GM21723 (cell line): Measurements from ENCODE around the gene INPP4B.
"Not testable (repeated sequence)": the region's sequence is repeated elsewhere in the genome, so short reads cannot be mapped to it uniquely, and the experiment has no call there.

Experiments
- ATAC-seq: cut with Tn5 transposase; IDR thresholded peaks from one replicate; pipeline ENCODE4 v1.9.1; 2021; ENCODE audit warnings: mild to moderate bottlenecking, moderate library complexity; ENCODE audit not compliant: unreplicated experiment

The INPP4B gene

DNA sequence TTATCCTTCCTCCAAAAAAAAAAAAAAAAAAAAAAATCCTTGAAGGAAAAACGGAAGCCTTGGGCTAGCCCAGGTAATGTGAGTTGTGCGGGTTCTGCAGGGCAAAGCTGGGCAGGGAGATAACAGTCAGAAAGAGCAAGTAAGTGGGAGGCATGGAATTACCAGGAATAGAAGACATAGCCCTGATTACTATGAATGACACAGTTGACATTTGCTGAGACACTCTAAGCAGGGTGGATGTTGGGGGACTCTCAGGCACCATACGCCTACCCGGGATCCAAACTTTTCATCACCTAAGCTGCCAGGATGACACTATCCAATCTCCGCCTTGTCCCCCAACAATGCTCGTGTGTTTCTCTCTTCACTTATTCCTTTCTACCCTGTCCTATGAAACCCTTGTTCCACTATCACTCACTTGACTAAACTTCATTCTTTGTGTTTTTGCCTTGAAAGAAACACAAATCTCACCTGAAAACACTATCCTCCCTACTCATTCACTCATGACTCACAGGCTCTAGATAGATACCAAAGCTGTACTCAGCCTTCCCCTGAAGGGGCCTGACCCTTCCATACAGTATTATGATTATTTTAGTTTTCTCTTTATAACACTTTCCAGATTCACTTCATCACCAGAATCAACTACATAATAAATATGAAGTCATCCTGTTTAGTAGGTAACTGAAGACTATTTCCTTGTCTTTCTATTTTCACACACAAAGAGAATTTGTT, 158.4 kb downstream of the INPP4B start:
- no peak for ATAC-seq

DNA sequence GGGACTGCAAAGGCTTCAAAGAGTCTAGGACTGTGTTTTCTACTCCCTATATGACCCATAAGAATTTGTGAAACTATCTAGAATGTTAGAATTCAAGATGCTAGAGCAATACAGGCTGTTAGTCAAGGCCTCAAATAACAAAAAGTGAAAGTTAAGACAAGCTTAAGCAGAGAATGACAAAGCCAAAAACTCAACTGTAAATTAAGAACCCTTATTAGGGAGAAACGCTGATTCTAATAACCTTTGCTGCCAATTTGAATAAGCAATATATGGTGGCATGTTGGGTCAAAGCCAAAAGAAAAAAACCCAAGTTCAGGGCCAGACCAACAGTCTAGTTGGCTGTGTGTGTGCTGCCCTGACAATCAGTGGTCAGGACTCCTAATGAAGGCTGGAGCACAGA, 160.0 kb downstream of the INPP4B start:
- ATAC-seq = no peak

DNA sequence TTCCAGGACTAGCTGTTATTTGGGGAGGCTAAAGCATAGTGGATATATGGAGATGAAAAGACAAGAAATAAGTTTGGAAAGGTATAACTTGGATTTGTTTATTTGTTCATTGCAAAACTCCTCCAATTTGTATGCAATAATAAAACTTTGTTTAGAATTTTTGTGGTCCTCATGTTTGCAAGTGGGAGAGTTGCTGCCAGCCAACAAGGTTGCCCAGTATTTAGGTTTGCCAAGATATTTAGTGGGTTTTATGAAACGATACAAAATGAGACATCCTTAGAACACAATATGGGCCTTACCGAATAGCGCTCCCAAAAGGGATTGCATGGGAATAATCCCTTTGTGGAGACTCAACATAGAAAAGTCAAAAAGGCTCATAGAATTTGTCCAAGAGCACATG, 162.1 kb downstream of the INPP4B start:
- ATAC-seq = no peak

DNA sequence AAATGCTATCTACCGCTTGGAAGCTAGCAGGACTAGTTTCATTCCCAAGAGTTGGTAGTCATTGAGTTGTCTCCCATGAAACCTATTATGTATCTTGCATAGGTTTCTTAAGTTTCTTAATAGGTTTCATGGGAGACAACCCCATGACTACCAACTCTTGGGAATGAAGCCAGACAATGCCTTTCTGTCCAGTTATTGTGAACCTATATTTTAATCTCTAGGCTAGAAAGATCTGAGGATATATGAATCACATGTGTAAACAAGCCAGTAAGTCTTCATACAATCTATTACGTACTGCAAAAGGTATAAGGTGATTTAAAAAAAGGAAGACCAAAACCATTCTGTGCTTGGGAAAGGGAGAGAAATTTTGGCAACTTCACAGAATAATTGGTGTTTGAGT, 162.6 kb downstream of the INPP4B start:
- ATAC-seq = no peak

DNA sequence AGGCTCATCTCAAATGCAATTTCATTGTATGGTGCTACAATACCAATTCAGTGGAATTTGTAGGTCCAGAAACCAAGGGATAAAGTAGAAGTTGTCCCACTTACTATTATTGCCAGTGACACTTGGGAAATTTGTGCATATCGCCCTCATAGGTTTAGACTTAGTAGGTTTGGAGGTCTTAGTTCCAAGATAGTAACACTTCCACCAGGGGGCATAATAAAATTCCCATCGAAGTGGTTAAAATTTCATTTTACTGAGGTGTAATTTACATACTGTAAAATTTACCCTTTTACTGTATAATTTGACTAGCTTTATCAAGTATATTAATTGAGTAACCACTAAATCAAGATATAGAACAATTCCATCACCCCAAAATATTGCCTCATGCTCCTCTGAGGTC, 174.6 kb downstream of the INPP4B start:
- no peak for ATAC-seq

DNA sequence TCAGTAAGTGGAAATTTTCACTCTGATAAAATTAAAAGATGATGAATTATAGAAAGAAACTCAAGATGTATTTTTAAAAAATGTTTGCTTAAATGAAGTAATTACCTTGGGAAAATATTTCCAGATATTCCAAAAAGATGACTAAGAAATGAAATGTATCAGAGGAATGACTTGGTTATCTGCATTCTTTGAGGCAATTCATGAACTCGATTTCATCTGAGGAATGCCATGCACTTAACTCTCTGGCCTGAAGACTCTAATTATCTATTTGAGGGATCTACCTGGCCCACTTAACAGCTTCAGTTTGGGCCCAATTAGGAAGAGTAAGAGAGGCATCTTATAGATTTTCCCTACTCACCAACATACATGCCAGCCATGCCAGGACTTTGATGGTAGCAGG, 182.3 kb downstream of the INPP4B start:
- ATAC-seq = no peak

DNA sequence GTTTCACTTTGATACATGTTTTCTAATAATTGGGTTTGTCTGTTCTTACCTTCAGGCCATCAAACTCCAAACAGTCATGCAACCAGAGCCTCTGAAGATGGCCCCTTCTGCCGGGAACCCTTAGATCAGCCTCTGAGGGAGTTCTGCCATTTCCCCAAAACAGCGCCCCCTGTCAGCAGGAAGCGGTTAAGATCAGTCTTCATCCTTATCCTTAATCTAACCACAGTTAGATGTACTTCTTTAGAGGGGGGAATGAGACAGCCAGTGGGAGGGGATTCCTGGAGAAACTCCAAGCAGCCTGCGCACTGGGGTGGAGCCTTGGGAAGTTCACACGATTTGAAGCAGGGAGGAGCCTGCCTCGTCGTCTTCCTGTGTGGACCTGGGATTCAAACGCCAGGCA, 185.4 kb downstream of the INPP4B start:
- ATAC-seq = no peak

DNA sequence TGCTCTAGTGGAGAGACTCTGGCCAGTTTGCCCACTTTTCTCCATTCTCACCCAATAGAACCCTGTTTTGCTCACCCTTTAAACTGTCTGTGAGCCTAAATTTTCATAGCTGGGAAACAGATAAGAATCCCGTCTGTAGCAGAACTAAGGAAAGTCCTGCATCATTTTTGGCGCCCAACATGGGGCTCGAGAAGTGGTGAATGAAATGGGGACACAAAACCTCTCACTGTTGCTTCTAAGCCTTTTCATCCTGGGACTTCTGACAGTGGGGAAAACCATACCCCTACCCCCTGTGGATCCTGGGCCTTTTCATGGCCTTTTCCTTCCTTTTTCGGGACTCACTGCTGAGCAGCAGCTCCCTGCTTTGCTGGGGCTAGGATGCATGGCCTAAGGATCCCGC, 189.9 kb downstream of the INPP4B start:
- no peak for ATAC-seq

DNA sequence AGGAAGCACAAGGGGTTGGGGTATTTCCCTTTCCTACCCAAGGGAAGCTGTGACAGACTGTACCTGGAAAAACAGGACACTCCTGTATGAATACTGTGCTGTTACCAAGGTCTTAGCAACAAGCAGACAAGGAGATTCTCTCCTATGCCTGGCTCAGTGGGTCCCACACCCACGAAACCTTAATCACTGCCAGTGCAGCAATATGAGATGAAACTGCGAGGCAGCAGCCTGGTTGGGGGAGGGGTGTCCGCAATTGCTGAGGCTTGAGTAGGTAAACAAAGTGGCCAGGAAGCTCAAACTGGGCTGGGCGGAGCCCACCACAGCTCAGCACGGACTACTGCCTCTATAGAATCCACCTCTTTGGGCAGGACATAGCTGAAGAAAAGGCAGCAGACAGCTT, 197.7 kb downstream of the INPP4B start:
- no peak for ATAC-seq

DNA sequence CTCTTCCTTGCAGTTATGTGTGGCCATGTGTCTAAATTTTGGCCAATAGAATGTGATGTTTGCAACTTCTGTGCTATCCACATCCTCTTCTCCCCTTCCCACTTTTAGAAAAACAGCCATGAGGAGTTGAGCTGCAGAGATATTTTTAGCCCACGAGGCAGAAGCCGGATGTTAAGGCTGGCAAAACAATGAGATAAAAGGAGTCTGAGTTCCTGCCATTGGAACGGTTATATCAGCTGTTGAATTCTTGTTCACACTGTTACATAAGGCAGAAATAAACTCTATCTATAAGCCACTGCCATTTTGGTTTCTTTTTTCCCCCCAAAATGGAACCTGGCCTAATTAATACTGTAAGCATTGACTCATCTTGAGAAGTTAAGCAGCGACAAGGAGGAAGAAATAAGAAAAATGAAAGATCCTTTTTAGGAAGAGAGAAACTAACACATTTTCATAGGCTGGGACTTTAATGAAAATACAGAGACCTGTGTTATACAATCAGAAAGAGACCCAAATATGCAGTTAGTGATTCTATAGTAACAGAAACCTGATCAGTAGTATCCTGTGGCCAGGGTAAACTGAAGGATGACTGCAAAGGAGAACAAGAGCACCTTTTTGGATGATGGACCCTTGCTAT, 200.5 kb downstream of the INPP4B start:
- no peak for ATAC-seq

DNA sequence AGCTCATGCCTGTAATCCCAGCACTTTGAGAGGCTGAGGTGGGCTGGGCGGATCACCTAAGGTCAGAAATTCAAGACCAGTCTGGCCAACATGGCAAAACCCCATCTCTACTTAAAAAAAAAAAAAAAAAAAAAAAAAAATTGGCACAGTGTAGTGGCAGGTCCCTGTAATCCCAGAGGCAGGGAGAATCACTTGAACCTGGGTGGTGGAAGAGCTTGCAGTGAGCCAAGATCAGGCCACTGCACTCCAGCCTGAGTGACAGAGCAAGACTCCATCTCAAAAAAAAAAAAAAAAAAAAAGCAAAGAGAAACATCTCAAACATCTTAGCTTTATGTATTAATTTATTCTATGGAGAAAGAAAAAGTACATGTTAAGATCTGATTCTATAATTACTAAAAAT, 201.5 kb downstream of the INPP4B start:
- ATAC-seq = not testable (repeated sequence)

DNA sequence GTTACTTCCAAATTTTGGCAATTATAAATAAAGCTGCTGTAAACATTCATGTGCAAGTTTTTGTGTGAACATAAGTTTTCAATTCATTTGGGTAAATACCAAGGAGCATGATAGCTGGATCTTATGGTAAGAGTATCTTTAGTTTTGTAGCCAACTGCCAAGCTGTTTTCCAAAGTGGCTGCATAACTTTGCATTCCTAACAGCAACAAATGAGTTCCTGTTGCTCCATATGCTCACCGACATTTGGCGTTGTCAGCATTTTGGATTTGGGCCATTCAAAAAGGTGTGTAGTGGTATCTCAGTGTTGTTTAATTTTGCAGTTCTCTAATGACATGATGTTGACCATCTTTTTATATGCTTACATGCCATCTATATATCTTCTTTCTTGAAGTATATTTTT, 208.5 kb downstream of the INPP4B start:
- no peak for ATAC-seq

DNA sequence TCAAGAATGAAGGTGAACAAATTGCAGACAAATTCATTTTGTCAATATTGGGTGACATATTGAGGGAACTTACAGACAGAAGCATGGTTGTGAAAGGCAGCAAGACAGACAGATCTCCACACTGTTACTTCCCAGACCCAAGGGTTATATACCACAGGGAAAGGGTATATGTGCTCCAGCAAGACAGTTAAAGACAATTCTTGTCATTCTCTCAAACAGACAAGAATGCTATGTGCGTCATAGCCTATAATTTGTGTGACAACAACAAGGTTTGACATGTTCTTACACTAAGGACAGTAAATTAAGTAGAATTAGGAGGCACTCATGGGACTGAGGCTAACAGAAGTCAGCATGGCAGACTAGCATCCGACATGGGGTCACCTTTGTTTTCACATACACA, 214.3 kb downstream of the INPP4B start:
- ATAC-seq = no peak

DNA sequence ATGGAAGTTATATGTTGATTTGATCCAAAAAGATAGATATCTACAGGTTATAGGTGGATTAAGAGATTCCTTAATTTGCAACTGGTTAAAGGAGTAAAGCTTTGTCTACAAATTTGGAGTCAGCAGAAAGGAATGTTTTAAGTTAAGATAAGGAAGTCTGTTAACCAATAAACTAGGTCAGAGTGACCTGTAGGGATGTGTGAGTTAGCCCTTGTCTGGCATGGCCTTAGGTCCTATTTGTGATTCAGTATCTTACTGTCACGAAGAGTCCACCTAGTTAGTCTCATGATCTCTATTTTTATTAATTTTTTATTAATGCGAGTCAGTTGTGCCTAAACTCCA, 230.8 kb downstream of the INPP4B start:
- ATAC-seq = no peak

DNA sequence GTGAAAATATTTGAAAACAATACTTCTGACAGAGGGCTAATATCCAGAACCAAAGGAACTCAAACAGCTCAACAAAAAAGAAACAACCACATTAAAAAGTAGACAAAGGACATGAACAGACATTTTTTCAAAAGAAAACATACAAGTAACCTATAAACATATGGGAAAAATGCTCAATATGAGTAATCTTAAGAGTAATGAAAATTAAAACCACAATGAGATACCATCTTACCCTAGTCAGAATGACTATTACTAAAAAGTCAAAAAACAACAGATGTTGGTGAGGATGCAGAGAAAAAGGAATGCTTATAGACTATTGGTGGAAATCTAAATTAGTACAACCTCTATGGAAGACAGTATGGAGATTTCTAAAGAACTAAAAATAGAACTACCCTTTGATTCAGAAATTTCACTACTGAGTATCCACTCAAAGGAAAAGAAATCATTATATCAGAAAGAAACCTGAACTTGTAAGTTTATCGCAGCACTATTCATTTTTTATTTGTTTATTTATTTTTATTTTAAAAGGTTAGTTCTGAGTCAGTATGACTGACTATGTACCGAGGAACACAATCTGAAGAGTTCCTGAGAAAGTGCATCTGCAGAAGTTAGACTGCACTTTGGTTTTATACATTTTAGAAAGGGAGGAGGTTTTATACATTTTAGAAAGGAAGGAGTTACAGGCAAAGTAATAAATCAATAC, 231.3 kb downstream of the INPP4B start:
- no peak for ATAC-seq

DNA sequence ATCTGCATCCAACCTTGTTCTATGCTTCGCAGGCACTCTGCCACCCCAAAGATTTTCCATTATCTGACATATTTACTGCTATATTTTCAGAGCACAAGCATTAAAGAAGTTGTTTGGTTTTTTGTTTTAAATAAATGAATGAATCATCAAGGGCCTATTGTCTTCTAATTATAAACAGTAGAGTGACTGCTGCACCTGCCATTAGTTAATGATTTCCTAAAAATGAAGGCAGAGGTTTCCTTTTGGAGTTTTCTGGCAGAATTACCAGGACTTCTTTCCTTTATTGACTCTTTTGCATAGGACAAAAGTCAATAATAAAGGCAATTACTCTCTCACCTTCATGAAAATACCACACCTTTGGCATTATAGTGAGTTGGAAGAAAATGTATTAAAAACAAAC, 238.1 kb downstream of the INPP4B start:
- ATAC-seq = no peak

DNA sequence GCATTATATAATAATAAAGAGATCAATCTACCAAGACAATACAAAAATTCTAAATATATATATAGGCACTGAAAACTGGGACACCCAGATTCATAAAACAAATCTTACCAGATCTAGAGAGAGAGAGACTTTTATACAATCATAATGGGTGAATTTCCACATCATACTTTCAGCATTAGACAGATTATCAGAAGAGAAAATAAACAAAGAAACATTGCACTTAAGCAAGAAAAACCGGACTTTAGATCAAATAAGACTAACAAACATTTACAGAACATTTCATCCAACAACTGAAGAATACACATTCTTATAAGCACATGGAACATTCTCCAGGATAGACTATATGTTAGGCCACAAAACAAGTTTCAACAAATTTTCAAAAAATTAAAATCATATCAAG, 245.1 kb downstream of the INPP4B start:
- no peak for ATAC-seq

DNA sequence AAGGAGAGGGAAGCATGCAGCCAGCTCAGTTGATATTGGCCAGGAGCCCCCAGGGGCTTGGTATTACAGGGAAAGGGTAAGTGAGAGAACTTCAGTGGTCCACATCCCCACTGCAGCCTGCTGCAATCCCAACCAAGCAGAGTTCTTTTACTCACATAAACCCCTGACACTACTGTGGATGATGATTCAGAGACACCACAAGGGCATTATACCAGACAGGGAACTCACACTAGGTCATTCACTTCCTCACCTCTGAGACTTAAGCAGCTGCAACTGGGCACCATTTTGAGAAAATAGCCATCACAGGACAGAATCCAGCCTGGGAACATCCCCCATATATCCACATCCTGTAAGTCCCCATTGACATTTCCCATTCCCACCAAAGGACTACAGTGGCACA, 248.0 kb downstream of the INPP4B start:
- ATAC-seq = no peak

DNA sequence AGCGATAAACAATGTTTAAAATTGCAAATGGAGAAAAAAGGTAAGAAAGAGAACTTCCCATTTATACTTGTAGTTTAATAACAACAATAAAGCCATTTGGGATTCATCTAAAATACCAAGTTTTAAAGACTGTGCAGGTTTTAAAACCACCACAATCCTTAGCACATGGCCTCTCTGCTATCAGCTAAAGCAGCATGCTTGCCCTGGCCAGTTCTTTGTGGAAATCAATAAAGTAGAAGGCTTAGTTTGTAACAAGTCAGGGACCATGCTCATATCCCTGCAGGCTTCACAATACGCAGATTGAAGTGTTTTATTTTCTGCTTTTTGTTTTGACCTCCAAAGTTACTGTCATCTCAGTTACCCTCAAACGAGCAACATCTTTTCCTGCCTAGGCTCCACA, 249.5 kb downstream of the INPP4B start:
- no peak for ATAC-seq

DNA sequence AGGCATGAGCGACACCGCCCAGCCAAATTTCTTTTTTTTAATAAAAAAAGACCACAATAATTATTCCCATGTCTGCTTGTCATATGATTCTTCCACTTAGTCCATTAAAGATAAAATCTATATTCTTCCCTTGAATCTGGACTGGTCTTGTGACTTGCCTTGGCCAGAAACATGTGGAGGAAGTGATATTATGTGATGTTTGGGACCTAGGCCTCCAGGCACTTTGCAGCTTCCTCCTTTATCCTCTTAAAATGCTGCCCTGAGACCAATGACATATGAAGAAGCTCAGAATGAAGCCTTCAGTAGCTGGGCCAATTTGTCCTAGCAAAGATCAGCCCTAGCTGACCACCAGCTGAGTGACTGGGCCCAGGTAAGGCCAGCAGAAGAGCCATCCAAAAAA, 250.0 kb downstream of the INPP4B start:
- no peak for ATAC-seq

DNA sequence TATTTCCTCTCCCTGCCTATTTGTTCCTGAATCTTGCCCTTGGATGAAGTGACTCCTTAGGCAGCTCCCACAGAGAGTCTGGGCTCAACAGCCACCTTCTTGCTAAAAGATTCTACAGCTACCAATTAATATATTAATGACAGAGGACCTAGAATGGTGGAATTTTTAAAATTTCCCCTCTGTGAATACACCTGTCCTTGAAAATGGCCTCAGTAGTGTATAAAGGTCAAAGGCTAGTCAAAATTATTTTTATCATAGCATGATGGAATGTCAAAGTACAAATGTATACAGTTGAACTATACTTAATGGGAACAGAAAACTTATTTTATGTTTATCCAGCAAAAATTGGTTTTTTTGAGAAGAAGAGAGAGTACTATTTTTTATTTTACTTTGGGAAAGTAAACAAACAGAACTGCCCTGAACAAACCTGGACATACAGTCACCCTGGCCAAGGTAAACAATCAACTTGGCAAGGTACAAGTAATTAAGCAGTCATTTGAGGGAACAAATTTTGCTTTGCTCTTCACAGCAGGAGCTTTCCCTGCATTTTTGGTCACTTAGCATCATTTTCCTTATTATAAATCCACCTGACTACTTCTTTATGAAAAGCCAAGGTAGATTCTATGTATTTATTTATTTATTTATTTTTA, 250.8 kb downstream of the INPP4B start:
- ATAC-seq = no peak

DNA sequence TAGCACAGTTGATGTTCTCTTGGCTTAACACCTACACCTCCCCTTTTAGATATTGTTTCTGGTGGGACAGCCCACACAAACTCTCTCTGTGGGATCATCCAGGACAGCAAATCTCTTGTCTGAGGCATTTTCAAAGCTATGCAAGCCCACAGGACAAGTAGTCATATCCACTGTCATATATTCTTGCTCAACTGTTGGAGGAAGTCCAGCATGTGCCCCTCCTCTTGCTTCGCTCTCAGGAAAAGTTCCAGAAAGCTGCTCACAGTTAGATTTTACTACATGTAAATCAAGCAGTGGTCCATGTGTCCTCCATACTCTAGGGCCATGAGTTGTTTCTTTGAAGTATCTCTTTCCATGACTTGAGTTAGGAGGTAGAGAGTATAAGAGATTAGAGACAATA, 260.7 kb downstream of the INPP4B start:
- no peak for ATAC-seq
